ENCODE measurements around the gene GMNN. TPM values are rescaled to one million over a fixed set of nuclear protein-coding genes. Genes with fewer than 3 reads are reported as not detected.
A peak's percentile ranks its signal among the peaks of the same experiment; 100 is the strongest.
"Not testable (repeated sequence)": the region's sequence is repeated elsewhere in the genome, so short reads cannot be mapped to it uniquely, and the experiment has no call there.

GMNN gene
- polyA plus RNA-seq (2012; ENCODE audit: insufficient read depth, insufficient read length) = 128 TPM

DNA sequence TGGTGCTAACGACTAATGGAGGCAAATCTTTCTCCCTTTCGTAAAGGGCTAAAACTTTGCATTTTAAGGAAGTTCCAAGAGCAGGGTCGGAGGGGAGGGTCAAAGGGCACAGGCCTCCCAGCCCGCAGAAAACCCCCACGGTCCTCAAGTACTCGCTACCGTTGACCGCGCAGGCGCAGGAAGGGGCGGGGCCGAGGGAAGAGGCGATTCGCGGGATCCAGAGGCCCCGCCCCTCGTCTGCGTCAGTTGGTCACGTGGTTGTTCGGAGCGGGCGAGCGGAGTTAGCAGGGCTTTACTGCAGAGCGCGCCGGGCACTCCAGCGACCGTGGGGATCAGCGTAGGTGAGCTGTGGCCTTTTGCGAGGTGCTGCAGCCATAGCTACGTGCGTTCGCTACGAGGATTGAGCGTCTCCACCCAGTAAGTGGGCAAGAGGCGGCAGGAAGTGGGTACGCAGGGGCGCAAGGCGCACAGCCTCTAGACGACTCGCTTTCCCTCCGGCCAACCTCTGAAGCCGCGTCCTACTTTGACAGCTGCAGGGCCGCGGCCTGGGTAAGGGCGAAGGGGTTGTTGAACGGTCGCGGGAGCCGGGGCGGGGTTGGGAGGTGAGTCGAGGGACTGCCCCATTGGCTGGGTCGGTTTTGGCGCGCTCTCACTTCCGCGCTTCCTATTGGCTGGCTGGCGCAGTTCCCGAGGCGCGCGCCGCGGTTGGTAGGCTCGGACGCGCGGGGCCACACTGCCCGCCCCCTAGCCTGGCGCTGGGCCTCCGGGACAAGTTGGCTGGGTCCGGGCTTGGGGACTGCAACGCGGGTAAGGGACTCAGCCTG, at the start of gene GMNN:
GMNN (plus strand) TSS at position 242 of the 824 bp plus-strand sequence. CDS start 2,310 bp downstream, outside the sequence.
- DNase-seq (ENCODE audit: low read depth, low spot score) = peak; percentile 93
- peak within 1 kb of the TSS; percentile 100 for H3K4me3 ChIP-seq (ENCODE audit: low read length)

DNA sequence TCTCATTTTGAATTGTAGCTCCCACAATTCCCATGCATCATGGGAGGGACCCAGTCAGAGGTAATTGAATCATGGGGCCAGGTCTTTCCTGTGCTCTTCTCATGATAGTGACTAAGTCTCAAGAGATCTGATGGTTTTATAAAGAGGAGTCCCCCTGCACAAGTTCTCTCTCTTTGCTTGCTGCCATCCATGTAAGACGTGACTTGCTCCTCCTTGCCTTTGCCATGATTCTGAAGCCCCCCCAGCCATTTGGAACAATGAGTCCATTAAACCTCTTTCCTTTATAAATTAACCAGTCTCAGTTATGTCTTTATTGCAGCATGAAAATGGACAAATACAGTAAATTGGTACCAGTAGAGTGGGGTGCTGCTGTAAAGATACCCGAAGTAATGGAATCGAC, 44.1 kb upstream of the GMNN start:
- DNase-seq (ENCODE audit: low read depth, low spot score); H3K4me3 ChIP-seq (ENCODE audit: low read length): not testable (repeated sequence)

DNA sequence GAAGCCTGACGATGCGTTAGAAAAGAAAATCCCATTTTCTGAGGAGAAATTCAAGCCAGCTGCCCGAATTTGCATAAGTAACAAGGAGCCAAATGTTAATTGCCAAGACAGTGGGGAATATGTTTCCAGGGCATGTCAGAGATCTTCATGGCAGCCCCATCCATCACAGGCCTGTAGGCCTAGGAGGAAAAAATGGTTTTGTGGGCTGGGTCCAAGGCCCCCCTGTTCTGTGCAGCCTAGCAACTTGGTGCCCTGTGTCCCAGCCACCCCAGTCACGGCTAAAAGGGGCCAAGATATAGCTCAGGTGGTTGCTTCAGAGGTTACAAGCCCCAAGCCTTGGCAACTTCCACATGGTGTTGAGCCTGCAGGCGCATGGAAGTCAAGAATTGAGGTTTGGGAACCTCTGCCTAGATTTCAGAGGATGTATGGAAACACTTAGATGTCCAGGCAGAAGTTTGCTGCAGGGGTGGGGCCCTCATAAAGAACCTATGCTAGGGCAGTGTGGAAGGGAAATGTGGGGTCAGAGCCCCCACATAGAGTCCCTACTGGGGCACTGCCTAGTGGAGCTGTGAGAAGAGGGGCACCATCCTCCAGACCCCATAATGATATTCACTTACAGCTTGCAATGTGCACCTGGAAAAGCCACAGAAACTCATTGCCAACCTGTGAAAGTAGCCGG, 43.1 kb upstream of the GMNN start:
- H3K4me3 ChIP-seq (ENCODE audit: low read length); DNase-seq (ENCODE audit: low read depth, low spot score): not testable (repeated sequence)

DNA sequence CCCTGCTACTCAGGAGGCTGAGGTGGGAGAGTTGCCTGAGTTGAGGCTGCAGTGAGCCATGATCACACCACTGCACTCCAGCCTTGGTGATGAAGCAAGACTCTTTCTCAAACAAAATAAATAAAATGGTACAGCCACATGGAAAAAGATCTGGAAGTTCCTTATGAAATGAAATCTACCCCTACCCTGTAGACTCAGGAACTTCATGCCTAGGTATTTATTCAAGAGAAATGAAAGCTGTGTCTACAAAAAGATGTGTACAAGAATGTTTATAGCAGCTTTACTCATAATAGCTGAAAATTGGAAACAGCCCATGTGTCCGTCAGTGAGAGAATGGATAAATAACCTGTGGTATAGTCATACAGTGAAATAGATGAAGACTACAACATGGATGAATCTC, 40.6 kb upstream of the GMNN start:
- H3K4me3 ChIP-seq (ENCODE audit: low read length) = no peak overlapping the region
- DNase-seq (ENCODE audit: low read depth, low spot score) = no peak

DNA sequence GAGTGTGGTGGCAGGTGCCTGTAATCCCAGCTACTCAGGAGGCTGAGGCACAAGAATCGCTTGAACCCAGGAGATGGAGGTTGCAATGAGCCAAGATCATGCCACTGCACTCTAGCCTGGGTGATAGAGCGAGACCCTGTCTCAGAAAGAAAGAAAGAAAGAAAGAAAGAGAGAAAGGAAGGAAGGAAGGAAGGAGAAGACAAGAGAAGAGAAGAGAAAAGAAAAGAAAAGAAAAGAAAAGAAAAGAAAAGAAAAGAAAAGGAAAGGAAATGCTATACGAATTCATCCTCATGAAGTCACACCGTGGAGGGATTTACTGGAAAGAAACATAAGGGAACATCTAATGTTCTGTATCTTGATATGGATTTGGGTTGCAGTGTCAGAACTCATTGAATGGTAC, 40.0 kb upstream of the GMNN start:
- DNase-seq (ENCODE audit: low read depth, low spot score) = not testable (repeated sequence)

DNA sequence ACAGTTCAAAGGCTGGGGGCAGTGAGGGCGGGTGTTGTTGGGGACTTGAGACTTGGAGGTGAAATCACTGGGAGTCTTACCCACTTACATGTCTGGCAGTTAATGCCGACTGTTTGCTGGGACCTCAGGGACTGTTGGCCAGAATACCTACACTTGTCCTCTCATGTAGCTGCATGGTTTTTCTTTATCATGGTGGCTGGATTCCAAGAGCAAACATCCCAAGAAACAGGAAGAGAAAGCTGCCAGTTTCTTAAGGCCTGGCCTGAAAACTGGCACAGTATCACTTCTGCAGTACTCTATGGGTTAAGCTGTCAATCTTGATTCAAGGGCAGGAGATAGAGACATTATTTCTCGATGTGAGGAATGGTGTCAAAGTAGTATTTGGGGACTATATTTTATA, 36.0 kb upstream of the GMNN start:
- H3K4me3 ChIP-seq (ENCODE audit: low read length) = no peak overlapping the region
- no peak for DNase-seq (ENCODE audit: low read depth, low spot score)

More for the DNA sequence above, 40.0 kb upstream of the GMNN start:
- not testable (repeated sequence) for H3K4me3 ChIP-seq (ENCODE audit: low read length)

DNA sequence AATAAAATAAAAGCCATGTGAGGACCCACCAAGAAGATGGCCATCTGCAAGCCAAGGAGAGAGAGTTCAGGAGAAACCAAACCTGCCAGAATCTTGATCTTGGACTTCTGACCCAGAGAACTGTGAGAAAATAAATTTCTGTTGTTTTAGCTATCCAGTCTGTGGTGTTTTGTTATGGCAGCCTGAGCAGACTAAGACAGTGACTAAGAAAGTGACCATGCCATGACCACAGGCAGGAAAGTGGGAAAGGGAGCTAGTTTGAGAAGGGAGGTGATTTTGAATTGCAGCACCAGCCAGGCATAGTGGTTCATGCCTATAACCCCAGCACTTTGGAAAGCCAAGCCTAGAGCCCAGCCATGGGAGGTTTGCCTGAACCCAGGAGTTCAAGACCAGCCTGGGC, 33.9 kb upstream of the GMNN start:
- DNase-seq (ENCODE audit: low read depth, low spot score) = no peak
- H3K4me3 ChIP-seq (ENCODE audit: low read length) = no peak overlapping the region

DNA sequence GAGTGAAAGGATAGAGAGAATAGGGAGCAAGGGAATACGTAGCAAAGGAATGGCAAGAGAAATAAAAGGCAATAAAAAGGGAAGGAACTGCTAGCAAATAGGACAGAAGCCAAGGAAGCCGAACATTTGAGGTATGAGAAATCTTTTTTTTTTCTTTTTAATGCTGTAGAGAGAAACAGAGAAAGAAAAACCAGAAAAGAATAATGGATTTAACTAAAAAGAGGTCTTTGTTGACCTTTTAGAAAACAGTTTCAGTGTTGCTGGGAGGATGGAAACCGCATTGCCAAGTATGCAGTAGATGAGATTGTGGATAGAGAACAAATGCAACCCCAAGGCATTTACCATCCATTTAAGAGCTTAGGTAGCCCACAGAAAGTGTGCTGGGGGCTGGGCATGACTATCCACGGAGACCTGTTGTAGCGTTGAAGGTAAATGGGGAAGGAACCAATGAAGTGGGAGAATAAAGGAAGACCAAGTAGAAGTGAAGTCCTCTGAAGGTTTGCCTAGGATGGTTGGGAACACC, 32.5 kb upstream of the GMNN start:
- DNase-seq (ENCODE audit: low read depth, low spot score) = no peak
- no peak overlapping the region for H3K4me3 ChIP-seq (ENCODE audit: low read length)

DNA sequence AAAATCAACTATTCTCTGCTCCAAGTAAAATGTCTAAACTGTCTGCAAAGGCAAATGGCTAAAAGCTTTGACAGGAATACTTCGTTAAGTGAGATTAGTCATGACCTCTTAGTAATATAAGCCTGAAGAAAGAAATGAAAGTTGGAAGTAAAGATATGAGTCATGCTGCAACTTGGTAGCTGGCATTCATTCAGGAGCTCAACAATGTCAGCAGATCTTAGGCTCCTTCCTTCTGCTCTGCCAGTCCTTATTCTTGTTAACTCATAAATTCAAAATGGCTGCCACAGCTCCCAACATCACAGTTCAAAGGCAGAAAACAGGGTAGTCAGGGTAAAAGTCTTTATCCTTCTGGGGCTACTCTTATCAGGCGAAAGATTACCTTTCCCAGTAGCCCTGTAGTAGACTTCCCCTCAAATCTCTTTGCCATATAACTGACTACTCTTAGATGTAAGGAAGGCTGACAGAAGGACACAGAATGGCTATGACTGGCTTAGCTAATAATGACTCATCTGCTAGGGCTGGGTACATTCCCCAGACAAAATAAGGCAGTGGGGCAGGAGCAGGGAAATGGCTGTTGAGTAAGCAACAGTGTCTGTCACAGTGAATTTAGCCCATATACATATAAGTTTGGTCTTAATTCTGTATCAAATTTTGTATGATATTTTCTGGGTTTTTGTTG, 31.3 kb upstream of the GMNN start:
- no peak overlapping the region for H3K4me3 ChIP-seq (ENCODE audit: low read length)

DNA sequence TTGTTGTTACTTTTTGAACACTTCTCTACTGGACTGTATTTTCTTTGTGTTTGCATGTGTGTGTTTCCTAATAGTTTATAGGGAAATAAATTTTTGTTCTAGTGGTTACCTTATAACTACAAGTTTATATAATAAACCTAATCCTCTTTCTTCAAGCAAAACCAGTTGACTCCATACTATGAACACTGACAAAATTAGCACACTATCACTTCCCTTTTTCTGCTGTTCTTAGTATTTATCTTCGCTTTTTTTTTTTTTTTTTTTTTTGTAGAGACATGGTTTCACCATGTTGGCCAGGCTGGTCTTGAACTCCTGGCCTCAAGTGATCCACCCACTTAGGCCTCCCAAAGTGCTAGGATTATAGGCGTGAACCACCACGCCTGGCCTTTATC, 30.8 kb upstream of the GMNN start:
- DNase-seq (ENCODE audit: low read depth, low spot score) = no peak
- H3K4me3 ChIP-seq (ENCODE audit: low read length) = no peak overlapping the region

More for the DNA sequence above, 31.3 kb upstream of the GMNN start:
- DNase-seq (ENCODE audit: low read depth, low spot score) = no peak

DNA sequence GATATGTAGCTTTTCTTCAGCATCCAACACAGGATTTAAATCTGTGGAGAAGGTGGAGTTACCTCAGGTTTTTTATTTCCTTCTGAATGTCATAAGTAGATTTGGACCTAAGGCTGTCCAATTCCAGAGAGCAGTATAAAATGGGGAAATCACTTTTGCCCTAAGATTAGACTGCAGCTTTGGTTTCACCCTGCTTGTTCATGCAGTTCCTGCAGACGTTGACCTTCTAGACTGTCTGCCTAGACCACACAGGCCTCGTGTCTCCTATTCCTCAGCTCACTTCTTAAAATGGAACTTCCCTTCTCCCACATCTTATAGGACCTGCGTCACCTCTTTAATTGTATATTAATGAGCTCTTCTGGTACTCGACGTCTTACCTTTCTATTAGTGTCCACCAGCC, 29.8 kb upstream of the GMNN start:
- H3K4me3 ChIP-seq (ENCODE audit: low read length) = no peak overlapping the region
- DNase-seq (ENCODE audit: low read depth, low spot score) = no peak

DNA sequence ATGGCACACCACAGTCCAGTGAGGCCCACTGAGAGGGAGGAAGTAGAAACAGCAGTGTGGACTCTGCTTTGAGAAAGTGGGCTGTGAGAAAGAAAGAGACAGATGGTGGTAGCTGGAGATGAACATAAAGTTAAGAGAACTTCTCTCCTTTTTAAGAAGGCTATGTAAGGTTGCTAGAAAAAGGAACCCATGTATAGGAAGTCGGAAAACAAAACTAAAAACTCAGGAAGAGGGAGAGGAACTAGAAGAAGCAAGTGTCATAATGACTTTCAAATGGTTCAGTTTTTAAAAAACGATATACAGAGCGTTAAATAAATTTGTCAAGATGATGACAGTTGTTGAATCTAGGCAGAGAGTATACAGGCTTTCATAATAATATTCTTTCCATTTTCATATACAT, 25.4 kb upstream of the GMNN start:
- DNase-seq (ENCODE audit: low read depth, low spot score) = no peak
- H3K4me3 ChIP-seq (ENCODE audit: low read length) = no peak overlapping the region

DNA sequence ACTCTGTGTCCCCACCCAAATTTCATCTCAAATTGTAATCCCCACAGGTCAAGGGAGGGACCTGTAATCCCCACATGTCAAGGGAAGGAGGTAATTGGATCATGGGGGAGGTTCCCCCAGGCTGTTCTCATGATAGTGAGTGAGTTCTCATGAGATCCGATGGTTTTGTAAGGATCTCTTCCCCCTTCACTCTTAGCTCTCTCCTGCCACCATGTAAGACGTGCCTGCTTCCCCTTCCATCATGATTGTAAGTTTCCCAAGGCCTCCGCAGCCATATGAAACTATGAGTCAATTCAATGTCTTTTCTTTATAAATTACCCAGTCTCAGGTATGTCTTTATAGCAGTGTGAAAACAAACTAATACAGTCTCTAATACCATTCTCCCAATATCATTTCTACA, 23.9 kb upstream of the GMNN start:
- H3K4me3 ChIP-seq (ENCODE audit: low read length); DNase-seq (ENCODE audit: low read depth, low spot score): not testable (repeated sequence)

DNA sequence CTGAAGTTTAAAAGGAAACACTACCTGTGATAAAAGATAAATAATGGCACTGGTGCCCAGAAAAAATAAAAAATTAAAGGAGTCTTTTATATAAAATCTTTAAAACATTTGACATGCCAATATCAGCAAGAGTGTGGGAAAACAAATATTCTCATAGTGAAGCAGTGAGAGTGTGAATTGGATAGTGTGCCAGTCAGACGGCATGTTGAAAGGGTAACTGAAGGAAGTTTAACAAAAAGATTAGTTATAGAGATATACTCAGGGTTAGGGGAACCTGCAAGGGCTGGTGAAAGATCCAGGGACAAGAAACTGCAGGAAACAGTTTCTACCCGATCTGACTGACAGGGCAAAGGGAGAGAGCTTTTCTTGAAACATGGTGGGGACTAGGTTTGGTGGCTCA, 22.2 kb upstream of the GMNN start:
- H3K4me3 ChIP-seq (ENCODE audit: low read length) = no peak overlapping the region
- DNase-seq (ENCODE audit: low read depth, low spot score) = no peak

DNA sequence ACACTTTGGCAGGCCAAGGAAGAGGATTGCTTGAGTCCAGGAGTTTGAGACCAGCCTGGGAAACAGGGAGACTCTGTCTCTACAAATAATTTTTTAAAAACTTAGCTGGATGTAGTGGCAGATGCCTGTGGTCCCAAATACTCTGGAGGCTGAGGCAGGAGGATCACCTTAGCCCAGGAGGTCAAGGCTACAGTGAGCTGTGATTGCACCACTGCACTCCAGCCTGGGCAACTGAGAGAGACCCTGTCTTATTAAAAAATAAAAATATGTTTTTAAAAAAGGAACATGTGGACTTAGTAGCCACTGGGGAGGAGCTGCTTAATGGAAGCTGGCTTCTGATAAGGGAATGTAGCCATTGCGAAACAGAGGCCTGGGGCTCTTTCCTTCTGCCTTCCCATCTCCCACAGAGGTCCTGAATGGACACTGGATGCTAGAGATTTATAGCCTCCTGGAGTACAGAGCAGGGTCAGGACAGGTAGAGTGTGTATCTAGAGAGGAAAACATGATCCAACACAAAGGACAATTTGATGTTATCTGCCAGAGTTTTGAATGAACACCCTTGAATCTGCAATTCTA, 21.7 kb upstream of the GMNN start:
- H3K4me3 ChIP-seq (ENCODE audit: low read length) = no peak overlapping the region
- DNase-seq (ENCODE audit: low read depth, low spot score) = no peak

DNA sequence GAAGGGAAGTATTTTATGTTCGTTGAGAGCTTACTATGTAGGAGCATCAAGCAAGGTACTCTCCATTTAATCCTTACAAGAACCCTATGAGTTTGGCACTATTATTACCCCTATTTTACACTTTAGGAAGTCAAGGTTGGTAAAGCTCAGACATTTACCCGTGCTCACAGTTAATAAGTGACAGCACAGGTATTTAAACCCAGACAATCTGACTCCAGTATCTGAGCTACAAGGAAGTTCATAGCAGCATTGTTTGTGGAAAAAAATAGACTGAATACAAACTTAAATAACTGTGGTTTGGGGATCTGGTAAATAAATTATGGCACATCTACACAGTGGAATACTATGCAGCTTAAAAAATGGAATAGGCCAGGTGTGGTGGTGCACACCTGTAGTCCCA, 21.2 kb upstream of the GMNN start:
- H3K4me3 ChIP-seq (ENCODE audit: low read length) = no peak overlapping the region
- no peak for DNase-seq (ENCODE audit: low read depth, low spot score)

DNA sequence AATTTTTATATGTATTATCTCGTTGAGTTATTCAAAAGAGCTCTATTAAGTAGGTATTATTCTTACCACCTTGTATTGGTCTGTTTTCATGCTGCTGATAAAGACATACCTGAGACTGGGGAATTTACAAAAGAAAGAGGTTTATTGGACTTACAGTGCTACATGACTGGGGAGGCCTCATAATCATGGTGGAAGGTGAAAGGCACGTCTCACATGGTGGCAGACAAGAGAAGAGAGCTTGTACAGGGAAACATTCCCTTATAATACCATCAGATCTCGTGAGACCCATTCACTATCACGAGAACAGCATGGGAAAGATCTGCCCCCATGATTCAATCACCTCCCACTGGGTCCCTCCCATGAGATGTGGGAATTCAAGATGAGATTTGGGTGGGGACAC, 20.4 kb upstream of the GMNN start:
- DNase-seq (ENCODE audit: low read depth, low spot score); H3K4me3 ChIP-seq (ENCODE audit: low read length): not testable (repeated sequence)

DNA sequence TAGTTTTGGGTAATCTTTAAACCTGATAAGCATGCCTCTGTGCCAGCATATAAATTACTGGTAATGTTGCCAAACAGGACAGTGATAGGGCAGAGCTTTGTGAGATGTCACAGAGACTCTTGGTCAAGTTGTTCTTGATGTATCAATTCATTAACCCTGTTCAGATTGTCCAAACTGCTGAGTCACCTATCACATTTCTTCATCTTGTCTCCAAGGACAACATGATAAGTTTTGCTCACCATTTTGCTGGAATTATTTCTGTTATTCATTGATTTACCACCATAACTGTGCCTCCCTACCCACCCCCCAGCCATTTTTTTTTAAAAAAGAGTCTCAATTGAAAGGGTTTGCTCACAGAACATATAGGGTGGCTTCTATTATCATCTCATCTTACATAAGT, 19.5 kb upstream of the GMNN start:
- no peak for DNase-seq (ENCODE audit: low read depth, low spot score)
- no peak overlapping the region for H3K4me3 ChIP-seq (ENCODE audit: low read length)

DNA sequence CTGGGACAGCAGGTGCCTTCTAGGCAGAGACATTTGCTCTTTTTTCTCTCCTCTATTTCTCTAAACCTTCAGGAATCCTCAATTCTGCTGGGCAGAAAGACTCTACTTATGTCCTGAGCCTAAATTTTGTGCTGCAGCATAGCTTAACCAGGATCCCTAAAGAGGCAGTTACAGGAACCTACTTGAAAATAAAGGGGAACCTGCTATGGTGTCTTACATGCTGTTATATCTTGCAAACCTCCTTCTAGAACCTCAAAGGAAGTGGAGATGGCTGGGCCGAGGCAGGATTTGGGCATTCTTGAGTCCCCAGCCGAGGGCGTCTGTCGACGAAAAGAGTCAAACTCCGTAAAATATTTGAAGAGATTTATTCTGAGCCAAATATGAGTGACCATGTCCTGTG, 17.1 kb upstream of the GMNN start:
- no peak for DNase-seq (ENCODE audit: low read depth, low spot score)
- H3K4me3 ChIP-seq (ENCODE audit: low read length) = no peak overlapping the region
